AG09309 (cell line): ENCODE measurements around the gene IFT43.

Source experiments
- DNase-seq: peaks from one replicate; pipeline ENCODE4 v3.0.0-alpha.2; 2010; ENCODE audit warnings: low read depth
- H3K4me3 ChIP-seq: 2 replicates; pipeline ENCODE4 v1.5.1; 2011; ENCODE audit warnings: mild to moderate bottlenecking, low read depth, low read length, moderate library complexity; ENCODE audit not compliant: control insufficient read depth
- CTCF ChIP-seq: IDR thresholded peaks from 2 replicates; pipeline ENCODE4 v1.5.1; 2011; ENCODE audit warnings: mild to moderate bottlenecking, low read depth, low read length, inconsistent platforms; ENCODE audit not compliant: insufficient read depth, control insufficient read depth; ENCODE audit errors: missing control alignments

Gene IFT43

GRCh38 chr14:75970989-75971388 is 14.6 kb upstream of the IFT43 start:
- no peak overlapping the region for H3K4me3 ChIP-seq
- no peak for DNase-seq
- TF ChIP-seq CTCF: no peak

GRCh38 chr14:75971509-75971908 is 14.1 kb upstream of the IFT43 start:
- no peak for DNase-seq
- TF ChIP-seq CTCF: no peak
- no peak overlapping the region for H3K4me3 ChIP-seq

GRCh38 chr14:75972801-75973421 is 12.7 kb upstream of the IFT43 start:
- TF ChIP-seq CTCF: no peak
- DNase-seq: no peak
- no peak overlapping the region for H3K4me3 ChIP-seq

- TF ChIP-seq CTCF: no peak
- DNase-seq: no peak
- no peak overlapping the region for H3K4me3 ChIP-seq
Observed at GRCh38 chr14:75976826-75977581, 8.6 kb upstream of the IFT43 start.

GRCh38 chr14:75977582-75977943 is 8.0 kb upstream of the IFT43 start:
- H3K4me3 ChIP-seq: no peak overlapping the region
- TF ChIP-seq CTCF: no peak
- no peak for DNase-seq

- DNase-seq: no peak
- TF ChIP-seq CTCF: no peak
- no peak overlapping the region for H3K4me3 ChIP-seq
Observed at GRCh38 chr14:75978249-75978731, 7.3 kb upstream of the IFT43 start.
